IPS DF 4.7 (cell line): ENCODE data around the gene APOL2.
A peak's percentile ranks its signal among the peaks of the same experiment; 100 is the strongest.
"Not testable (repeated sequence)": the region's sequence is repeated elsewhere in the genome, so short reads cannot be mapped to it uniquely, and the experiment has no call there.

Source experiments
- DNase-seq: peaks from one replicate; pipeline ENCODE4 v3.0.0-alpha.2; 2013; ENCODE audit warnings: low spot score; ENCODE audit errors: extremely low read depth

The APOL2 gene

DNA sequence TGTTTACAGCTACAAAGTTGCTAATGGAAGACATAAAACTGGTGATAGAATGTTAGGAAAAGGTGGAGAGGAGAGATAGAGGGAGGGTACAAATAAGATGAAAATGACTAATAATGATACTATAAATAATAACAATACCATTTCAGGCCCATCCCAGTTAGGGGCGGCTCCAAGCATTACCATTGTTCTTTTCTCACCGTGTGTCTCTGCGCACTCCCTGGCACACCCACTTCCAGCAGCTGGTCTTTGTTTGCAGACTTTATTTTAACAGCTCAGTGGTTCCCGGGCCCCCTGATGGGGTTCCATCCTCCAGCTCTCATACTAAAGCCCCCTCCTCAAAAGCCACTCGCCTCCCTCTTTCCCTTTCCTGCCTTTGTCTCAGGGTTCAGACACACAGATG lies 38.3 kb downstream of the APOL2 start:
- DNase-seq: not testable (repeated sequence)

DNA sequence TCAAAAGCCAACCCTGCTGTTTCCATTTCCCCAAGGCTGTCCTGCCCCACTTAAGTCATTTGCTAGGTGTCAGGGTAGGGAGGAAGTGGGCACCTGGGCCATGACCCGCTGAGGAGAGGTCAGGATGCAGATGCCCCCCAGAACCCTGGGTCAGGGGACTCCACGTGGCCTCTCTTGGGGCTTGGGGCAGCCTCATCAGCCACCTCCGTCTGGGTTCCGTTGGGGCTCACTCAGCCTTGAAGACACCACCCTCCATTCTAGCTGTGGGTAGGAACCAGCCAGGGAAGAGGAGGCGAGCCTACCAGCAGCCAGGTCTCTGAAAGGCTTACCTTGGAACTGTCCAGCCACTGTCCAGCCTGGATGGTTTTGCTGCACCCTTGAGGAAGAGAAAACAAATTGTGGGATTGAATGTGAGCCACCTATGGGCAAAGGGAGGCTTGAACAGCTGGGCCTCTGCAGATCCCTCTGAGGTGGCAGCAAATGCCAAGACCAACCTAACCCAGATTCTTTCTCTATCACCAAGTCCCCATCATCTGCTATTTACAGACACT lies 40.3 kb downstream of the APOL2 start:
- DNase-seq: no peak

DNA sequence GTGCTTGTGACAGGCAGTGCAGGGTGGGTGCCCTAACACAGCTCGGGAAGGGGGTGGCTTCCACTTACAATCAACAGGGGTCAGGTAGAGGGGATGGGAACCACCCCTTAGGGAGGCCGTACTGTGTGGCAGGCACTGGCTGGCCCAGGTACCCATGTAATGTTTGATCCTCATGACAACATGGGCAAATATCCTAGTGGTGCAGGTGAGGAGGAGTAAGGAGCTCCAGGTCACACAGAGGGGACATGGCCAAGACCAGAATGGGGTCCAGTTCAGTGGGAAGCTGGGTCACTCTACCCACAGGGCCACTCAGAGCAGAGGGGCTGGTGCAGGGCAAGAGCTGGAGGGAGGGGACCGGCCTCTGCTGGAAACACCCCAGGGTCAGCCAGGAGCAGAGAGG lies 40.8 kb downstream of the APOL2 start:
- DNase-seq: no peak

DNA sequence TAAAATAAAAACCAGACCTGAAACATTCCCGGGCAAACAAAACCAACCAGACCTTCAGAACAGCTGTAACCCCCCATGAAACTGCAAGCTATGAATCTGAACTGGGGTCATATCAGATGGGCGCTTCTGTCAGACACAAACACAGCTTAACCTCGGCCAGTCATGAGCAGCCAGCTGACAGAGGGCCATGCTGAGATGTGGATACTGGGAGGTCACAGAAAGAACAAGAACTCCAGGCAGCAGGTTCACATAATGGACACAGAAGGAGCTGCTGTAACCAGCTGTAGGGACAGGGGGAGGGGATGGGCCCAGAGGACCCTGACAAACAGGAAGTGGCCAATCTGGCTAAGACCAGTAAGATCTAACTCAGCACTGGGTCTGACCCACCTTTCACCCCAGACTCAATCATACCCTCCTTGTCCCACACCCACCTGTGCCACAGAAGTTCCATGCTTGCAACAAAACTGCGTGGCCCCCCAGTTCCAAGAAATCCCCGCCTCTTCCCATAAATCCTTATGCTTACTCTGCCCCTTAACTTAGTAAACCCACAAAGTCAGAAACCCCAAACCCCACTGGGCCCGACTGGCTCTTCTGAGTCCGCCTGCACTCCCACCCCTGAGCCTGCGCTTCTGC lies 41.7 kb downstream of the APOL2 start:
- no peak for DNase-seq

DNA sequence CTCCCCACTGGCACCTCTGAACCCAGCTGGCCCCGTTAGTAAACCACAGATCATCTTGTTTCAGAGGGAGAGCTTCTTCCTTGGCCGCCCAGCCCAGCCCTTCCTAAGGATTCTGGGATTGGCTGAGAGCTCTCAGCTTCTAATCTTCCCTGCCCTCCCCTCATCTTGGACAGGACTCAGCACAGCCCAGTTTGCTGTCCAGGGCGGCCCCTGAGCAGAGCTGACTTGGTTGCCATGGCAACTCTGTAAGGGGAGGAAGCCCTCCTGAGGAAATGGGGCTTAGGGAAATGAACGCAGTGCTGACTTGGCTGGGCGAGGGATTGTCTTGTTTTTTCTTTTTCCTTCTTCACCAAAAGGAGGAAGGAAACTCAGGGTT lies 42.3 kb downstream of the APOL2 start:
- DNase-seq: peak; percentile 36

DNA sequence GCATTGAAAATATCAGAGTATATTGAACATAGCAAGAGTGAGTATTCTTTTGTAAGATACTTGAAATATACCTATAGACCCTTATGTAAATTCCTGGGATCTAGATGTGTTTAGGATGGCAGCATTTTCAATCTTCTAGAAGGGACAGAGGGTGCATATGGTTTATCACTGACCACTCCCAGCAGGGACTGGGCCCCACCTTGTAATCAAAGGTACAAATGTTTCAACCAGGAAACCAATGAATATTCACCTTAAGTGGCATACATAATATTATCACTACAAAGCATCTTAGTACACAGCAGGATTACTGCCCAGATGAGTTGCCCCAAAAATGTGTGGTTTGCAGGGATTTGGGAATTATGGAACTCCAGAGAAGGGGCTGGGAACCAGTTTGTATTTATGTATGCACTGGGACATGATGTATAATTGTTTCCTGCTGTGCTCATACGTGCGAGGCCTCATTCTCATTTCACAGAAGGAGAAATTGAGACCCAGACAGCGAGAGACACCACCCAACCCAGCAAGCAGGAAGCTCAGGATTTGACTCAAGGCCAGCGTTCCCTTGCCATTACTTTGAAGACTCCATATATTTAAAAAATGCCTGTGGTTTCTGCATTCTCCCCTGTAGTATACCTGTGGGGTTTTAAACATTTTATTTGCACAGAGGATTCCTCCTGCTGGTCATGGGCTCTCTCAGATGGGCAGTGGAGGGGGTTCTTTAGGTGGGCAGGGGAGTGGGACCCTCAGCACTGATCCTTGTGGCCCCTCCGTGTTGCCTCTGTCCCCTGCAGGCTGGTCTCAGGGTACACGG lies 42.9 kb downstream of the APOL2 start:
- DNase-seq: no peak

DNA sequence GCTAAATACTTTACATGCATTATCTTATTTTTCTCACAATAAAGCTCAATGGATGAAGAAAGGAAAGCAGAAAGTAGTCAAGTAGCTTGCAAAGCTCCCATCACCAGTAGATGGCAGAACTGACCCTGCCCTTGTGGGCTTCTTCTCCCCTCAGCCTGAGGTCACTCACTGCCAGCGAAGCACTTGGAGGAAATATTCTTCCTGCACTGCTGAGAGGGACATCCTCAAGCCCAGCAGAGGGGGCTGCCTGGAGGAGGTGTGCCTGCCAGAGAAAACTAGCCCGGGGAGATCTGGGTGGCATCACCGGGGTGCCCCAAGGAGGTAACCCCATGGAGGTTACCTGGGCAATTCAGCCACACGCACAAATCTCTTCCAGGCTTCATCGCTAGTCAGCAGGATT lies 44.4 kb downstream of the APOL2 start:
- DNase-seq: no peak

DNA sequence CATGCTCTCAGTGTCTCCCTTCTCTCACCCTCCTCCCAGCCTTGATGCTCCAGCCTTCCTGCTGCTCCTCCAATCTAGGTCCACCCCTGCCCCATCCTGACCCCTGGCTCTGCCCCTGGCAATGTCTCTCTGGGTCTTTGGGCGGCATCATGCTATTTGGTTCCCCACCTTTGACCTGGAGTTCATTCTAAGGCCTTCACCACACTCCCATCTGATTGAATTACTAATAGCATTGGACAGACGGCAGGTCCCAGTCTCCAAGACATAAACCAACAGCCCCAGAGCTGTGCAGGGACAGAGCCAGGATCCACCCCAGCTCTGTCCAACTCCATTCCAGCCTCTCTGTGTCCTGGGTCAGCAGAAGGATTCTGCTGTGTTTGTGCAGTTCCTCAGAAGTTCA lies 44.9 kb downstream of the APOL2 start:
- DNase-seq: no peak

DNA sequence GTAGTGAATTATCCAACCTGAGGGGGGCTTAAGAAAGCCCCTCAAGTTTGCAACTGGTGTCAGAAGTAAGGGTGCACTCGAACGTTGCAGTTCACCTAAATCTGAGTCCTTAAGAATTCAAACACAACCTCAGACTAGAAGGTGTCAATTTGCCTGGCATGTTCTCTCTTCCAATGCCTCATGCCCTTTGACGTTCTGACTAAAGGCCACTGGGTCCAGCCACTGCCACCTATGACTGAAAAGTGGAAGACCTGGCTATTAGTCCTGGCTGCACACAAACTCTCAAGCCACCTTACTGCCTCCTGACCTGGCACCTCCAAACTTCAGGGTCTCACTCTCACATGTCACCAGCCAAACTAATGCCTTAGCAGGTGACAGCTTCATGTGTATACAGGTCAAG lies 45.8 kb downstream of the APOL2 start:
- no peak for DNase-seq

DNA sequence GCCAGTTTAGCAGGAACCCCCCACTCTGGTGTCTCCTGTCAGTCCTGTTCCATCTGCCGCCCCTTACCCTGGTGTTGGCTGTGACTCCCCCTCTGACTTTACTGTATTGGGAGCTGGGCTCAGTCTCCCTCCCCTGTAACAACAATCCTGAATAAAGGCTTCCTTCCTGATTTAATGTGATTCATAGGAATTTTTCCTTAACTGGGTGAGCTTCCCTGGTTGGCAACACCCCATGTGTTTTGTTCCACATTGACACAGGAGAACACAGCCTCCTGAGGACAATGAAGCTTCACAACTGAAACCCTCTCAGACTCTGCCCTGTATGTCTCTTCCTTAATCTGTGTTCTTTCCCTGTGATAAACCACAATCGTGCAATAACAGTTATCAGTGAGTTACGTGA lies 46.2 kb downstream of the APOL2 start:
- no peak for DNase-seq

DNA sequence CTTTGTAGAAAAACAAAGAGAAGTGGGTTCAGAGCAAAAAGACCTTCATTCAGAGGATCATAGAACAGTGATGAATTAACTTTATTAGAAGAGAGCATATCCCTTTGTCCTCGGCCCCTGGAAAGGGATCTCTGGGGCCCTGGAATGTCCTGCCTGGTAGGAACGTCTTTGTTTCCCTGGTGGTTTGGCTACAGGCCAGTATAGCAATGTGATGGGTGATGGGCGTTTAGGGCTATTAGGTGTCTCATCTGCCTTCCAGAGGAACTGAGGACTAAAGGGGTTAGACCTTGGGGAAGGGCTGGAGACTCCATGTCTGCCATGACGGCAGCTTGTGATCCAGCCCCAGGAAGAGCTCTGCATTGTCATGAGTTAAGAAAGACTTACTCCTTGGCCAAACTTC lies 46.8 kb downstream of the APOL2 start:
- DNase-seq: no peak

DNA sequence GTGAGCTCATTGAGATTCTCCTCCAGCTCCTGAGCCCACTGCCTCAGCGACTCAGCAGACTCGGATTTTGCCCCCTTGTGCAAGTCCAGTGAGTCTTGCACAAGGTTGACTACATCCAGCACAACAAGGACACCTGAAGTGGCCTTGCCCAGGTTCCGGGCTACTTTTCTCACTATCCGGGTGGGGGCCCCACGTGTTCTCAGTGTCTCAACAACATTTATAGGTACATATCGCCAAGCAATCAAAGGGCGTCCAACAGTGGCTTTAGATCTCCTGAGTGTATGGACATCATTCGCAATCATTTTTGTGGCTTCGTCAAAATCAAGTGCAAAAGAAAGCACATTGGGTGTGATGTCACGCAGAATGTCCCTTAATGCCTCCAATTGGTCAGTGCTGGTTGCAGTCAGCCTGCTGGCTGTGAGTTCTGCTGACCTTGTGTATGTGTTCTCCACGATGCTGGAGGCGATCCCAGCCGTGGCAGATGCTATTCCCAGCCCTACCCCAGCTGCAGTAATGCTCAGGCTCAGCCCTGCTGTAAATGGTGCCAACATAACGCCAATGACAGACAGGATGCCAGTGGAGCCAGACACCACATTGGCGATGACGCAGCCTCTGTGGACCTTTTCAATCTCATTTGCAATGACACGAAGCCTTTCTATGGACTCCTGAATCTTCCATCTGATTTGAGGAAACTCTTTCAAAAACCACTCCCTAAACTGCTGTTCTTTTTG lies 48.1 kb downstream of the APOL2 start:
- no peak for DNase-seq

DNA sequence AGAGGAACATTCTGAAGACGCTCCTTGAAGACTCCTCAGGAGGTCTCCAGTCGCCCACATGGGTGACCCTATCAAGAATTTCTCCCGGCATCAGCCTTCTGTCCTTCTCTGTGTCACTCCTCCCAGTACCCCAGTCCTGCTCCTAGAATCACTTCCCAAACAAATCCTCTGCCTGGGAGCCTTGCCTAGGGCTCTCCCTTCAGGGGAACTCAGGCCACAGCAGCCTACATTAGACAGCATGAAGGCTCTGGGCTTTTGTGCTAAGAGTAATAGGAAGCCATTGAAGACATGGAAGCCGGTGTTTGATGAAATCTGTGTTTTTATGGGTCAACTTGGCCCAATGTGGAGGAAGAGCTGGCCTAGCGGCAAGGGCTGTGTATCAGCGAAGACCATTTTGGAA lies 51.5 kb downstream of the APOL2 start:
- DNase-seq: not testable (repeated sequence)

DNA sequence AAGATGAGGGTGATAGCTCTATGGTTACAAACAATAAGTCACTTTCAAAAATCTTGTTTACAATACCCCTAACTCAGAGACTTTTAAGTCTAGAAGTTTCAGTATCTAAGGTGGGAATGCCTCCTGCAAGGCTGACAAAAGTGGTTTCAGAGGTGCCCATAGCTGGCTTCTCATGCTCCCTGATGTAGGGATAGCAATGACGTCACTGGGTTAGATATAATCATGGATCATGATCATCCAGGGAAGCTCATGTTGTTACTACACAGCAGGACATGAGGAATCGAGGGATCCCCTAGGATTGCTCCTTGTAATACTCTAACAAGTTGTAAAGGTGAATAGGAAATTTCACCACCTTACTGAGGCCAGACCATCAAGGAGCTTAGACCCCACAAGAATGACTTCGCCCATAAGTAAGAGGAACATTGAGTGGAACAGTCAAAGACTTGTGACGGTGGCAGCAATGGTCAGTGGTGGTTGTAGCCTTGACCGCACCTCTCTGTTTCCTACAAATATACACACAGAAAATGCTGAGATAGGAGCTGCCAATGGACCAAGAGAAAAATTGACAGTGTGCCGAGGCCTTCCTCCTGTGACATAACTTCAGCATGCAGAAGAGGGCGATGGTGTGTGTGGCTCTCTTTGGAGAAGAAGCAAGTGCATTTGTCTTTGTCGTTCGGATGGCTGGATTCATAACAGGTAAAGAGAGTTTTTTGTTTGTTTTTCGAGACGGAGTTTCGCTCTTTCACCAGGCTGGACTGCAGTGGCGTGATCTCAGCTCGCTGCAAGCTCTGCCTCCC lies 53.3 kb downstream of the APOL2 start:
- DNase-seq: no peak

DNA sequence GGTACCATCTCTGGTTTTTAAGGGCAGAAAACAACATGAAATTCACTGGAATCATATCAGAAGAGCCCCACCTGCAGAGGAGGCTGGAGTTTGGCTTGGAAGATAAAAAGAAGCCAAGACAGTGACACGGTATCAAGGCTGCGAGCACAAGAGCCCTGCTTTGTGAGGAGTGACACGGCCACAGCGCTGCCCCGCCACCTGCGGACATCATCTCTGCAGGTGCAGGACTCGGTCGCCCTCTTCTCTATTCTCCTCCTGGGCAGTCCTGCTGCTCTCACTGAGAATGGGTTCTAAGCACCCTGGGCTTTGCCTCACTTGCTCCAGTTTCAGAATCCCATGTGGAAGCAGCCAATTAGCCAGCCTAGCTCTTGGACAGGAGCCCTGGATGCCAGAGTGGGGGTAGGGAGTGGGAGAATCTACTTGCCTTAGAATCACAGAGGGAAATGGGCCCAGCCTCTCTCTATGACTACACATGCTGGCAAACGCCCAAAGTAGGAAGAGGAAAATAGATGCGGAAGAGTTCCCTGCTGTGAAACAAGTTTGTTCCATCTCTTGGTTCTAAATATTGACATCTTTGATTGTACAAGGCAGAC lies 54.8 kb downstream of the APOL2 start:
- DNase-seq: no peak

DNA sequence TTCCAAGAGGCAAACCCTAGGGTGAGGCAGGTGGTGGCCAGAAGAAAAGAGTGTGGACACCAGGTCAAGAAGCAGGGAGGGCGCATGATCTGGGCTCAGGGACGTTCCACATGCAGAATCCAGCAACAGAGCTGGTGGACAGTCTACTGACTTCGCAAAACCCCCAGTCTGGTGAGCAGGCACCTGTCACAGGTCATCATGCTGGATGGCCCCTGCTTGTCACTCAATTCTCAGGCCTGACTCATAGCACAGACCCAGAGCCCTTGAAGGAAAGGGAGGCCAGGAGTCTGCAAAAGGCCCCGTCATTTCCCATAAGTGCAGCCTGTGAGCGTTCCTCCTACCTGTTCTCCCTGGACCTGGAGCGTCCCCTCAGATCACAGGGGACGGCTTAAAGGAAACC lies 55.9 kb downstream of the APOL2 start:
- DNase-seq: no peak

DNA sequence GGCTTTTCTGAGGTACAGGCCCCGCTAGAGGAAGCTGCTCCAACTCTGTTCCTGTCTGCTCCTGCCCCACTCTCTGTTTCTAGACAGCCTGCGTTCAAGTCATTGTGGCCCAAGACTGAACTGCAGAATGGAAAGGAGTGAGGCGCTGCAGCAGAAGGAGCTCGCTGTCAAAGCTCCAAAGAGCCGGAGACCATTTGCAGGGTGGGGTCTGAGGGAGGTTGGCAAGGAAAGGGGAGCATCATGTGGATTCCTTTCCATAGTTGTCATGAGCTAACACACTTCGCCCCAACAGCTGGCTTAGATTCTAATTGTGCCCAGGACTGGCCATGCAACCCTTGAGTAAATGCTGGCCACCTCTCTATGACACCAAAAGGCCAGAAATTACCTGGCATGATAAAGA lies 56.5 kb downstream of the APOL2 start:
- DNase-seq: no peak

DNA sequence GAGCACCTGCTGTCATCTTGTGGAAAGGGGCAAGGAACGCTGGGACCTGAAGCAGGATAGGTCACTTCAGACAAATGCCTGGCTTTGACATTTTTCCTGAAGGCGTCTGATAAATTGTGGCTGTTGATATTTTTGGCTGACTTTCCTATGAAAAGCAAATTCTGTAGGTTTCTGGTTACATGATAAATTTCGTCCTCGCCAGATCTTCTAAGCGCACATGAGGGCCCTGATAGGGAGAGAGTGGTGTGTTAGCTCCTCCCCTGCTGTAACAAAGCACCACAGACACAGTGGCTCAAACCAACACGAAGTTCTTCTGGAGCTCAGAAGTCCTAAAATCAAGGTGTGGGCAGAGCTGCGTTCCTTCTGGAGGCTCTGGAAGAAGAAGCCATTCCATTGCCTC lies 57.3 kb downstream of the APOL2 start:
- DNase-seq: no peak

DNA sequence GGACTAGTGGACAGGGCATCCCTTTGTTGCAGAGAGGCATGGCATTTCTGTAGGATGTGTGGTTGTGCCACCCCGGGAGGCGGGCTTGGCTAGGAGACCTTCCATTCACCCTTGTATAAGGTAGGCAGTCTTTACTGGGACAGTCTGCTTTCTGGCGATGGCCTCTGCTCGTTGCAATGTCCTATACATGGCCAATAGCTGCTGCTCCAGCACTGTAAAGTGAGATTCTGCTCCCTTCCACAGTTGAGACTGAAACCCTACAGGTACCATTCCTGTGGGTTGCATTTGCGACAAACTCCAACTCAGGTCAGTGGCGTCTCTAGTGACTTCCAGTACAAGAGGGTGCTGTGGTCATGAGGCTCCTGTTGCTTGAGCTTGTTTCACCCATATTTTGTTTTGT lies 58.4 kb downstream of the APOL2 start:
- no peak for DNase-seq

DNA sequence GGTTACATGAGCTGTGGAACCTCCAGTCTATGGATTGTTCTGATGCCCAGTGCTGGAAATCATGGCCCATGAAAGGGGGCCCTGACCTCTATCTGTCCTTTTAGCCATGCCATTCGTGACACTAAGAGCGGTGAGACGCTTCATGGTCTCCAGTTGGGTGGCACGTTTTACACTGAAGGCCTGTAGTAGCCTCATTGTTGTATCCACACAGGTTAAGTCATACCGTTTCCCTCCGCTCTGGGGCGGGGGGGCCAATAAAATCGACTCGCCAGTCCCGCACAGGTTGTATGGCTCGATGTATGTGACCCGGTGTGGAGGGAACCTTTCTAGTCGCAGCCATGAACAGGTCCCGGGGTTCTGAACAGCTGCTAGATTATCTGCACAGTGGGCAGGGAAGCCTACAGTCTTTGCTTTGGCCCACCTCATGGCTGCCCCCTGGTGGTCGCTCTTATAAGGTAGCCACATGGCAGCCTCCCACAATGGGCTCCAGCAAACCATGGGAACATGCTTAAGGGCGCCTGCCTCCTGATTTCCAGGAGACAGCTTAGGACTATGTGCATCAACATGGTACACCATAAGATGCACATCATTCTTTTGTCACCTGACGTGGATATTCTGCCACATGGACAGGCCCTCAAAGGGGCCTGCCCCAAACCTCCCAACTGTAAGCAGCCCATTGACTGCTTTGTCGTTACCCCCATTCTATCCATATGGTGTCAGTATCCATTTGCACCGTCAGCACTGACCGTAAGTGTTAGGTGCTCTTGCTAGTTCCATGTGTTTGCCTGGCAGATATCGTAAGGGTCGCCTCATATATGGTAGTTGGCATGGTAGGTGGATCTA lies 59.1 kb downstream of the APOL2 start:
- DNase-seq: peak; percentile 62
